H1 (cell line): ENCODE results near the gene CREB3L1. TPM values are rescaled to one million over a fixed set of nuclear protein-coding genes. Genes with fewer than 3 reads are reported as not detected.

Source experiments
- CBX8 ChIP-seq: fragments of 300-800, 300-1000 bp; sonication (generic); IDR thresholded peaks from 2 replicates; pipeline ENCODE4 v1.7.1; 2016; ENCODE audit warnings: low read depth, low read length, borderline replicate concordance
- FOSL1 ChIP-seq: IDR thresholded peaks from 2 replicates; pipeline ENCODE4 v1.6.1; 2011; ENCODE audit warnings: mild to moderate bottlenecking, low read depth, low read length, moderate library complexity; ENCODE audit not compliant: insufficient read depth
- JUN ChIP-seq: IDR thresholded peaks from 2 replicates; pipeline ENCODE4 v1.6.1; 2011; ENCODE audit warnings: low read depth, mild to moderate bottlenecking, improper control_type of control experiment, low read length
- KDM5A ChIP-seq: fragments of 200-600 bp; IDR thresholded peaks from 2 replicates; pipeline ENCODE4 v1.7.1; 2012; ENCODE audit warnings: mild to moderate bottlenecking, low read length, inconsistent platforms, mixed read lengths
- NANOG ChIP-seq: IDR thresholded peaks from 2 replicates; pipeline ENCODE4 v1.6.1; 2011; ENCODE audit warnings: low read length, low read depth, mild to moderate bottlenecking, inconsistent platforms; ENCODE audit not compliant: insufficient read depth, poor library complexity, severe bottlenecking
- PHF8 ChIP-seq: fragments of 200-600 bp; sonication (generic); conservative IDR thresholded peaks from 2 replicates; pipeline ENCODE4 v1.7.1; 2012; ENCODE audit warnings: low read depth, mild to moderate bottlenecking, inconsistent platforms, low read length, moderate library complexity
- RAD21 ChIP-seq, 2 experiments: IDR thresholded peaks in 1 of 2; conservative IDR thresholded peaks in 1 of 2; 2 replicates each; pipeline ENCODE4 v1.6.1; 2011; ENCODE audit warnings: low read depth in 2 of 2, low read length in 2 of 2, improper control_type of control experiment in 1 of 2, inconsistent platforms in 1 of 2, mild to moderate bottlenecking in 1 of 2, moderate library complexity in 1 of 2
- RFX5 ChIP-seq: IDR thresholded peaks from 2 replicates; pipeline ENCODE4 v1.6.1; 2011; ENCODE audit warnings: low read depth, low read length, improper control_type of control experiment, borderline replicate concordance
- TAF1 ChIP-seq: IDR thresholded peaks from 2 replicates; pipeline ENCODE4 v1.6.1; 2011; ENCODE audit warnings: mild to moderate bottlenecking, low read depth, low read length
- TBP ChIP-seq: IDR thresholded peaks from 2 replicates; pipeline ENCODE4 v1.6.1; 2011; ENCODE audit warnings: low read depth, low read length, improper control_type of control experiment
- polyA plus RNA-seq, 7 experiments: library from polyadenylated mRNA; depleted of rRNA in 3 of 7; stranded (reverse) in 5 of 7; unstranded in 2 of 7; fragments of >200 nt in 5 of 7; fragments of 200-250 nt in 2 of 7; gene quantifications; 1 replicate in 5 of 7; 2 replicates in 1 of 7; 4 replicates in 1 of 7; pipeline versions ENCODE4 v1.2.1 to v1.2.3, GENCODE V29; 2011 to 2013; ENCODE audit warnings: missing spikeins in 2 of 7, mixed read lengths in 2 of 7
- total RNA-seq: library from RNA; stranded (reverse); fragmentation: NEBNext Ultra II Directional; extraction: Animal tissue kit (Norgen Biotek cat#: 25700); gene quantifications from 2 replicates; pipeline ENCODE4 v1.2.1, GENCODE V29; 2021
- TF ChIP-seq, protein P1 (sequence below), 3 experiments: IDR thresholded peaks; 1 replicate in 2 of 3; 2 replicates in 1 of 3; pipeline versions ENCODE4 v1.5.1 to v1.6.1; 2011; ENCODE audit warnings: low read length in 3 of 3, mild to moderate bottlenecking in 3 of 3, inconsistent platforms in 2 of 3, low read depth in 1 of 3, moderate library complexity in 1 of 3; ENCODE audit not compliant: insufficient read depth in 1 of 3; ENCODE audit errors: control extremely low read depth in 1 of 3

Gene CREB3L1
- total and polyA plus RNA-seq, 2 of the 8 experiments (the other 6 are each of a cell fraction or from before 2014, with no cell fraction given): 4.1 to 12.7 TPM

GRCh38 chr11:46345131-46345597 lies 67.7 kb downstream of the CREB3L1 start (continued):
- TF ChIP-seq, protein P1, sequence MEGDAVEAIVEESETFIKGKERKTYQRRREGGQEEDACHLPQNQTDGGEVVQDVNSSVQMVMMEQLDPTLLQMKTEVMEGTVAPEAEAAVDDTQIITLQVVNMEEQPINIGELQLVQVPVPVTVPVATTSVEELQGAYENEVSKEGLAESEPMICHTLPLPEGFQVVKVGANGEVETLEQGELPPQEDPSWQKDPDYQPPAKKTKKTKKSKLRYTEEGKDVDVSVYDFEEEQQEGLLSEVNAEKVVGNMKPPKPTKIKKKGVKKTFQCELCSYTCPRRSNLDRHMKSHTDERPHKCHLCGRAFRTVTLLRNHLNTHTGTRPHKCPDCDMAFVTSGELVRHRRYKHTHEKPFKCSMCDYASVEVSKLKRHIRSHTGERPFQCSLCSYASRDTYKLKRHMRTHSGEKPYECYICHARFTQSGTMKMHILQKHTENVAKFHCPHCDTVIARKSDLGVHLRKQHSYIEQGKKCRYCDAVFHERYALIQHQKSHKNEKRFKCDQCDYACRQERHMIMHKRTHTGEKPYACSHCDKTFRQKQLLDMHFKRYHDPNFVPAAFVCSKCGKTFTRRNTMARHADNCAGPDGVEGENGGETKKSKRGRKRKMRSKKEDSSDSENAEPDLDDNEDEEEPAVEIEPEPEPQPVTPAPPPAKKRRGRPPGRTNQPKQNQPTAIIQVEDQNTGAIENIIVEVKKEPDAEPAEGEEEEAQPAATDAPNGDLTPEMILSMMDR (IDR thresholded peaks at IDR 0.05; ENCODE audit: control extremely low read depth in 1 of 3, insufficient read depth in 1 of 3, low read depth in 1 of 3, low read length in 3 of 3): peak; percentile 19 to 39 (median 35)
- no peak for TF ChIP-seq PHF8
- no peak for TF ChIP-seq NANOG
- no peak for TF ChIP-seq TAF1
- no peak for TF ChIP-seq TBP
- no peak for TF ChIP-seq FOSL1
- no peak for TF ChIP-seq RFX5
- no peak for TF ChIP-seq CBX8
- TF ChIP-seq KDM5A: no peak
- TF ChIP-seq RAD21 (IDR thresholded peaks at IDR 0.05 in 1 of 2, conservative IDR thresholded peaks at IDR 0.05 in 1 of 2; ENCODE audit: low read depth in 2 of 2, low read length in 2 of 2): peak; percentile 12 to 37; a peak in 2 of 4 replicates
- TF ChIP-seq JUN: no peak
